ENCODE data around the gene CEP57L1.

DNA sequence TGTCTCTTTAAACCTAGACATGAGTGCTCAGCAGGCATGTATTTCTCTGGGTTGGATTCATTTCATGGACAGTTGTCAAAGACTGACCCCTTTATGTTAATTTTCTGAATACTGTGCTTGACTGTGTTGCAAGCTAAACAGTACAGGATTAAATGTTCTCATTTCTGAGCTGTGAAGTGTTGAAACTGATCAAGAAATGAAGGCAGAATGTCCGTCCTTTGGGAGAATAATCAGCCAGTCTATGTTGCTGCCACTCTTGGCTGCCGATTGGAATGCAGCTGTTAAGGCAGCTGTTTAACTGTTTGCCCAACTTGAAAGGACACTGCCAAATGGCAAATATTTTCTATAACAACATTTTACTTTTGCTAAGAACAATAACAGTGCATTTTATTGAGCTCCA lies 87.3 kb downstream of the CEP57L1 start:
- TF ChIP-seq, protein P1, sequence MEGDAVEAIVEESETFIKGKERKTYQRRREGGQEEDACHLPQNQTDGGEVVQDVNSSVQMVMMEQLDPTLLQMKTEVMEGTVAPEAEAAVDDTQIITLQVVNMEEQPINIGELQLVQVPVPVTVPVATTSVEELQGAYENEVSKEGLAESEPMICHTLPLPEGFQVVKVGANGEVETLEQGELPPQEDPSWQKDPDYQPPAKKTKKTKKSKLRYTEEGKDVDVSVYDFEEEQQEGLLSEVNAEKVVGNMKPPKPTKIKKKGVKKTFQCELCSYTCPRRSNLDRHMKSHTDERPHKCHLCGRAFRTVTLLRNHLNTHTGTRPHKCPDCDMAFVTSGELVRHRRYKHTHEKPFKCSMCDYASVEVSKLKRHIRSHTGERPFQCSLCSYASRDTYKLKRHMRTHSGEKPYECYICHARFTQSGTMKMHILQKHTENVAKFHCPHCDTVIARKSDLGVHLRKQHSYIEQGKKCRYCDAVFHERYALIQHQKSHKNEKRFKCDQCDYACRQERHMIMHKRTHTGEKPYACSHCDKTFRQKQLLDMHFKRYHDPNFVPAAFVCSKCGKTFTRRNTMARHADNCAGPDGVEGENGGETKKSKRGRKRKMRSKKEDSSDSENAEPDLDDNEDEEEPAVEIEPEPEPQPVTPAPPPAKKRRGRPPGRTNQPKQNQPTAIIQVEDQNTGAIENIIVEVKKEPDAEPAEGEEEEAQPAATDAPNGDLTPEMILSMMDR (IDR thresholded peaks at IDR 0.05), result no peak
- TF ChIP-seq EZH2 (IDR thresholded peaks at IDR 0.05; ENCODE audit: borderline replicate concordance, insufficient read depth, low read depth, low read length, poor library complexity, severe bottlenecking), result no peak

Measured in B cell (primary cell).